Aorta (tissue), 5 donors: ENCODE data around the gene BANK1. TPM values are rescaled to one million over a fixed set of nuclear protein-coding genes. Genes with fewer than 3 reads are reported as not detected.

ENCODE experiments used
- ATAC-seq: fragments of 200-7000 bp; cut with Tn5 transposase; one replicate; pipeline ENCODE4 v1.9.1; 2022; ENCODE audit warnings: moderate library complexity; ENCODE audit not compliant: low FRiP score
- DNase-seq, 2 donors: peaks; one replicate each; pipeline ENCODE4 v3.0.0-alpha.2; 2020
- H3K27ac ChIP-seq, 2 donors: one replicate each; pipeline ENCODE4 v1.5.1; 2013; ENCODE audit warnings: low read length in 2 of 2, mild to moderate bottlenecking in 2 of 2, moderate library complexity in 2 of 2, control low read depth in 1 of 2, inconsistent platforms in 1 of 2, low read depth in 1 of 2
- H3K27me3 ChIP-seq, 2 donors: one replicate each; pipeline ENCODE4 v1.6.1; 2013; ENCODE audit warnings: control low read depth in 1 of 2, low read length in 1 of 2, mild to moderate bottlenecking in 1 of 2, moderate library complexity in 1 of 2; ENCODE audit not compliant: insufficient read depth in 2 of 2, control insufficient read depth in 1 of 2
- H3K36me3 ChIP-seq, 2 donors: one replicate each; pipeline ENCODE4 v1.6.1; 2013; ENCODE audit warnings: control low read depth in 1 of 2, low read length in 1 of 2, mild to moderate bottlenecking in 1 of 2; ENCODE audit not compliant: insufficient read depth in 2 of 2, control insufficient read depth in 1 of 2
- H3K4me1 ChIP-seq, 2 donors: one replicate each; pipeline ENCODE4 v1.6.1; 2013; ENCODE audit warnings: low read length in 2 of 2, control low read depth in 1 of 2, mild to moderate bottlenecking in 1 of 2, moderate library complexity in 1 of 2; ENCODE audit not compliant: insufficient read depth in 2 of 2, control insufficient read depth in 1 of 2
- H3K4me3 ChIP-seq, 2 donors: one replicate each; pipeline ENCODE4 v1.5.1; 2013; ENCODE audit warnings: low read length in 2 of 2, control low read depth in 1 of 2, mild to moderate bottlenecking in 1 of 2
- H3K9me3 ChIP-seq: one replicate; pipeline ENCODE4 v1.6.1; 2013; ENCODE audit warnings: mild to moderate bottlenecking, low read length; ENCODE audit not compliant: control insufficient read depth
- WGBS, 2 donors: extraction: QIAGEN DNeasy Blood & Tissue Kit; methylation state at CpG; one replicate each; pipeline ENCODE4 v1.1.7; 2013; 5-methylcytosine and 5-hydroxymethylcytosine counted together
- intact Hi-C, 2 donors: fragments of 100-400 bp; cut with DNase I; formaldehyde crosslinking; loops; one replicate each; pipeline versions ENCODE4 v1.14.2 to v1.15.0; 2022
- polyA plus RNA-seq, 2 donors: library from polyadenylated mRNA; stranded (reverse); fragments of 200-250 nt; gene quantifications; one replicate each; pipeline ENCODE4 v1.2.3, GENCODE V29; 2013
- total RNA-seq, 2 donors: library from RNA; stranded (reverse); fragmentation: NEBNext Ultra II Directional; extraction: Animal tissue kit (Norgen Biotek cat#: 25700); gene quantifications; one replicate each; pipeline ENCODE4 v1.2.1, GENCODE V29; 2021
- donor health status: healthy with polysubstance abuse.
- donor health status: Bipolar disorder and iron deficiency.
- donor health status: DM: no; HTN: no; CAD: no.
- donor health status: DM: no; HTN: no; CAD: no.
- donor health status: DM: yes; HTN: yes; CAD: no.

BANK1 gene
- total and polyA plus RNA-seq, 4 donors: 0.05 to 1.8 (median 1.2) TPM

DNA sequence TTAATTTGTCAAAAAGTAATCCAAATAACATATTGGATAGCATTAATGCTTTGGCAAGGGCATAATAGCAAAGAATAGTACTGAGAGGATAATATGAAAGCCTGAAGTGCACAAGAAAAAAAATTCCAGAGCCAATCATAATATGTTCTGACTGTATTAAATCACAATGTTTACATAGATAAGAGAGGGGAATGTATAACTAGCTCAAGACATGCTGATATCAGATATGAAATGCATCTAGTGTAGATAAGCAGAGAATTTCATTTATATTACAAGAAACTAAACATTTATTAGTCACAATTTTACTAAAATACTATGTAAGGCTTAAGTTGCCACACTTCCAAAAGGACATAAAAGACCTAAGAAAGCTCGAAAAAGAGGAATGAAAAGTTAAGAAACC lies 193.3 kb downstream of the BANK1 start:
- Histone ChIP-seq H3K4me3 (no peak overlapping the region), H3K27ac (no peak overlapping the region), H3K9me3 (no peaks in the 10 kb centered on the region), H3K4me1 (no peaks in the 10 kb centered on the region), H3K27me3 (no peaks in the 10 kb centered on the region), H3K36me3 (no peaks in the 10 kb centered on the region)
- WGBS, 2 donors: 18 to 20% methylated on average over 1 of the region's 1 CpG
- intact Hi-C loops: no loop called here
- DNase-seq (no peak), ATAC-seq (no peak)

DNA sequence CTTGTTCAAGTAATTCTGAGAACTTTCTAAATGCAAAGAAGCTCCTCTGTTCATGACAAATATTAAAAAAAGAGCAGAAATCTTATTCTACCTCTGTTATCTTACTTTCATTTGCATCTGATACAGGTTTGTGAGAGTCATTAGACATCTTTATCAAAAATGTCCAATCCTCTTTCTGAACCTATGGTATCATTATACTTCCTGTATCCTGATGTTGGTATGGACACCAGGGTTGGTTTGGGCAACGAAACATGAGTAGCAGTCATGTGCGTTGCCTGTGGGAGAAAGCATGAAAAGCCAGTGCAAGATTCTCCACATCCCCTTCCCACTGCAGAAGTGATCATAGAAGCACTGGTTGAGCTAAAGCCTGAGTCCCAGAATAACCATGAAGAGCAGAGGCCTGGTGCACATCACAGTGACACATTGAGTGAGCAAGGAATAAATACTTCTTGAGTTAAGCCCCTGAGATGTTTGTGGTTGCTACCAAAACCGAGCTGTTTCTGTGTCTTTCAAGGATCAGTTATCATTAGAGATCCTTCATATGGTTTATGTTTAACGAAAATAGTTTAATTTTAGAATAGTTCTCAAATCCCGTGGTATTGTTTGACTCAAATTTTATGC lies 197.2 kb downstream of the BANK1 start:
- 80 to 85% methylated on average over 5 of the region's 5 CpGs for WGBS, 2 donors
- H3K36me3 ChIP-seq: no peaks in the 10 kb centered on the region
- ATAC-seq (no peak), DNase-seq (no peak)
- H3K4me1 ChIP-seq: no peaks in the 10 kb centered on the region
- no peak overlapping the region for H3K27ac ChIP-seq
- intact Hi-C loops: no loop called here
- no peaks in the 10 kb centered on the region for H3K9me3 ChIP-seq
- no peaks in the 10 kb centered on the region for H3K27me3 ChIP-seq
- H3K4me3 ChIP-seq: no peak overlapping the region

DNA sequence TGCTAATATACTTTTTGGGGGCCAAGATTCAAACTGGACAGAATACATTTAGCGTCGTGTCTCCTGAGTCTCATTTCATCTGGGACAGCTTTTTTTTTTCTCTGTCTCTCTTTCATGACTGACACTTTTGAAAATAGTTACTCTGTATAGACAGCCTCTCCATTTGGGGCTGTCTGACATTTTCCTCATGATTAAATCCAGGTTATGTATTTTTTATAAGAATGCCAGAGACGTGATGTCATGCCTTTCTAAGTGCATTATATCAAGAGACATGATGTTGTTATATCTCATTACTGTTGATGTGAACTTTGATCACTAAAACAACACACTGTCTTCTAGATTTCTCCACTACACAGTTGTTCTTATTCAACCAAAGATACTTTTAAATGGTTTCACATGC lies 199.0 kb downstream of the BANK1 start:
- no peak overlapping the region for H3K4me3 ChIP-seq
- intact Hi-C loops: no loop called here
- ATAC-seq (no peak), DNase-seq (no peak)
- H3K36me3 ChIP-seq: no peaks in the 10 kb centered on the region
- H3K4me1 ChIP-seq: no peaks in the 10 kb centered on the region
- WGBS, 2 donors: 66% methylated on average over 3 of the region's 3 CpGs
- H3K27me3 ChIP-seq: no peaks in the 10 kb centered on the region
- no peaks in the 10 kb centered on the region for H3K9me3 ChIP-seq
- no peak overlapping the region for H3K27ac ChIP-seq

DNA sequence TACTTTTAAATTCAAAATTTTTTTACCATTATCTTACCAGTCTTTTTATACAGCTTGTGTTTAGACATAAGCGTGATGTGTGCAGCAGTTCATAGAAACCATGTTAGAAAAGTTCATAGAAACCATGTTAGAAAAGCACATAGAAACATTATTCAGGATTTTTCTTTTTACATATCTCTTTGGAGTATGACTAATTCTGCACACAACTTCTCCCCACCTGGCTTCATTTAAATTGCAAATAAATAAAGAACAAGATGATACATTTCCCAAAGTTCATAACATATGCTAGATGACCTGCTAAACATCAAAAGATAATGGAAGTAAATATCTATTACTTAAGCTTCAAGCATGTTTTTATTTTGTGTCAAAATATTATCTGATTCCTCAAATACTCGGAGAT lies 201.9 kb downstream of the BANK1 start:
- H3K9me3 ChIP-seq: no peaks in the 10 kb centered on the region
- intact Hi-C loops: no loop called here

DNA sequence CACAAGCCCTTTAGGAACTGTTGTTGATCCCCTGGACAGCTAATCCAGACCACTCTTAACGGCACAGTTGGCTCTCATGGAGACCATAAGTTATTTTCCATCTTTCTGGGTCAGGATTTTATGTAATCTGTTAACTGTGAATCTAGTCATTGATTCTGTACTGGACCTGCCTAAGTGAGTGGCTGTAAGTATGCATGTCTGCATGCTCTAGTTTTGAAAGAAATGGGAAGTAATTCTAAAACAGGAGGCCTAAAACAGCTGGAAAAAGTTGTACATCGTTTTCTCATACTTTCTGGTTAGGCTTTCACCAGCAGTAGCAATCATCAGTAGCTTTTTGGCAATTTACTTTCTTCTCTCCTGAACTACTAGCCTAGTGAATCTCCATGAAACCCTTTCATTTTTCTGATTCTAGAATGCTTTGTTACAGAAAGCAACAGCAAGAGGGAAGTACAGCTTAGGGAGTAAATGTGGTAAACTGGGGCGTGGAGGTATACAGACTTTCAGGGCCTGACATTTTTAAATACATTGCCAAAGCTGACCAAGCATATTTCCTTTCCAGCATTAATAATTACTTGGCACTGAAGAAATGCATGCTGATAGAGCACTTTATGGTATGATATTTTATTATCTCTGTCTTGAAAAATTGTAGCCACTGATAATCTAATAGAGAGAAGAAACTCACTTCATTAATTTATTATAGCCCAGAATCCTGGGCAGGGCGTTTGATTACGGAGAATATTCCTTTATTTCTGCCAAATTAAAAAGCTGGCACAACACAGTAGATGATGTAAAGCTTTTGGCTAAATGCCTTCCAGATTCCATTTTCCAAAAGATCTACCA lies 202.7 kb downstream of the BANK1 start:
- H3K27me3 ChIP-seq: no peaks in the 10 kb centered on the region
- DNase-seq (no peak), ATAC-seq (no peak)
- WGBS, 2 donors: 22 to 26% methylated on average over 5 of the region's 5 CpGs
- H3K4me1 ChIP-seq: no peaks in the 10 kb centered on the region
- no peaks in the 10 kb centered on the region for H3K9me3 ChIP-seq
- intact Hi-C loops: no loop called here
- no peaks in the 10 kb centered on the region for H3K36me3 ChIP-seq
- H3K4me3 ChIP-seq: no peak overlapping the region
- peak overlapping the region in 1 of 2 donors; percentile 14 for H3K27ac ChIP-seq

More for the DNA sequence above, 201.9 kb downstream of the BANK1 start:
- no peak for DNase-seq
- no peaks in the 10 kb centered on the region for H3K27me3 ChIP-seq
- no peaks in the 10 kb centered on the region for H3K4me1 ChIP-seq
- no peaks in the 10 kb centered on the region for H3K36me3 ChIP-seq
- no peak for ATAC-seq
- WGBS, 2 donors: 98 to 99% methylated on average over 2 of the region's 2 CpGs
- H3K4me3 ChIP-seq: no peak overlapping the region
- no peak overlapping the region for H3K27ac ChIP-seq

DNA sequence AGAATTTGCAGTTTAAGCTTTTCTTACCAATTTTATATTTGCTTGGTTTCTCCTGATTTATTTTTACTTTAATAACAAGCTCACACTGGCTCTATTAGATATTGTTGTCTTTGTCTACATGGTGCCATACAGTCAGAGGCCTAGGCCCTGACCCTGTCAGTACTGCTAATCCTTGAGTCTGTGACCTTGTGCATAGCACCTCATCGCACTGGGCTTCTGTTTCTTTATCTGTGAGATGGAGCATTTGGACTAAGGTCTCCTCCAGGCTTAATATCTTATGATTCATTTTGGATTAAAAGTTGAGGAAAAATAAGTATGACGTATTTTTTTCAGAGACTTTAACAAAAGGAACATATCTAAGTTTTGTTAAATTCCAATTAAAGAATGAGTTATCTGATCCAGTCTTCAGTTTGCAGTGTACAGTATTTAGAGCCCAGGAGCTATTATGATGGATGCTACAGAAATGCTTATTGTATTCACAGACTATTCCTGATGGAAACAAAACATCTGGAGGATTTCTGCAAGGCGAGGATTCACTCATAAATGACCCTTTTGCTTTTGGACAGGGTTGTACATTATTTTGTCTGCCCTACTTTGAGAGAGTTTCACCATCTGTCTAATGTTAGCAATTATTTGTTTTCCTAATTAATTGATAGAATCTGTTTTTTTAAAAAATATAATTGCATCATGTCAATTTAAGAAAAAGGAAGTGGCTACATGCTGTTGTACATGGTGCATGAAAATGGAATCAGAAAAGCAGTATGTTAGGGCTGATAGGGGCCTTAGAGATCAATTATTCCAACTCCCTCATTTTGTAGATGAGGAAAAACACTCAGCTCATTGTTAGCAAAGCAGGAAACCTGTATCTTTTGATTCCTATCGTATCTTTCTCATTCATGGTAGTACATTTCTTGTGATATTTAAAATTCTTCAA lies 203.6 kb downstream of the BANK1 start:
- Histone ChIP-seq H3K4me1 (no peaks in the 10 kb centered on the region), H3K27ac (peak overlapping the region in 1 of 2 donors; percentile 14), H3K36me3 (no peaks in the 10 kb centered on the region), H3K9me3 (no peaks in the 10 kb centered on the region), H3K4me3 (no peak overlapping the region), H3K27me3 (no peaks in the 10 kb centered on the region)
- ATAC-seq (peak; percentile 62), DNase-seq (no peak)
- 63 to 70% methylated on average over 4 of the region's 4 CpGs for WGBS, 2 donors
- intact Hi-C loops: no loop called here

DNA sequence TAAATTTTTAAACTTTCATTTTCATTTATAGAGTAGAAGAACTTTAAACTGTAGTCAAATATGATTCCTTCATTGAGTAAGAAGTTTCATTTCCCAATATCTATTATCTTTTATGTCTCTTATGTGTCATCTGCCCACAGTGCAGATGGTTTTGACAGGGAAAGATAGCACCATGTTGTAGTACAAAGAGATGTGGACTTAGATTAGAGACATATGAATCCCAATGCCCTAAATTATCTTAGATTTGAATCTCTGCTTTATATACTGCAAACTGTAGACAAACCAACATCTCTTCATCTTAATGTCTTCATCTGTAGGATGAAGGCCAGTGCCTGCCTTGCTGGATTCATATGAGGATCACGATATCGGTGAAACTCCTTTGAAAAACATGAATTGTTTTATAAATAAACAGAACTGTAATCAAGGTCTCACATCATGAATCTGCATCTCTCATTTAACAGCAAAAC lies 217.5 kb downstream of the BANK1 start:
- ATAC-seq: no peak
- Histone ChIP-seq H3K36me3 (no peaks in the 10 kb centered on the region), H3K4me3 (no peak overlapping the region), H3K27me3 (no peaks in the 10 kb centered on the region), H3K9me3 (no peaks in the 10 kb centered on the region), H3K4me1 (no peaks in the 10 kb centered on the region), H3K27ac (no peak overlapping the region)
- WGBS, 2 donors: 36 to 39% methylated on average over 2 of the region's 2 CpGs
- no peak for DNase-seq
- intact Hi-C loops: no loop called here

DNA sequence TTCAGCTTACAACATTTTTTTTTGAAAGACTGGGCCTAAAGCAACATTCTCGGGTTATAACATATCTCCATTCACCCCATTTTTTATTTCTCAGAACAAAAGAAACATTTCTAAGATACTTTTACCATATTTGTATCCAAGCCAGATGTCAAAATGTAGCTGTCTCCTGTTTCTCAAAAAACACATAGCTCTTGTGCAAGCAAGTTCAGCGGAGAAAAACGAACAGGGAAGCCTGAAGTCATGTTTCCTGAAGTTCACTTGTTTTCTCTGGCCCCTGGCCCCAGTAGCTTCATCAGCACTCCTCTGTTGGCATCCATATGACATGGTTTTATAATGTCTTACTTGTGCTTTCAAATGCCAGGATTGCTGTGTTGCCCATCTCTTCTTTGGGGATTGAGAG lies 218.2 kb downstream of the BANK1 start:
- Histone ChIP-seq H3K36me3 (no peaks in the 10 kb centered on the region), H3K27ac (no peak overlapping the region), H3K9me3 (no peaks in the 10 kb centered on the region), H3K27me3 (no peaks in the 10 kb centered on the region), H3K4me3 (no peak overlapping the region), H3K4me1 (no peaks in the 10 kb centered on the region)
- intact Hi-C loops: no loop called here
- WGBS, 2 donors: 5 to 18% methylated on average over 3 of the region's 3 CpGs
- no peak for ATAC-seq
- DNase-seq: no peak
